Upper lobe of left lung (tissue), 4 donors: ENCODE data around the gene TAOK1.

ENCODE experiments used
- EP300 ChIP-seq, 4 donors: sonication (generic); formaldehyde crosslinking; IDR thresholded peaks; one replicate each; pipeline ENCODE4 v1.5.1; 2017; ENCODE audit warnings: antibody characterized with exemption in 4 of 4, control low read depth in 2 of 4
- POLR2A ChIP-seq, 4 donors: fragments of 450-650 bp; IDR thresholded peaks; one replicate each; pipeline ENCODE4 v1.5.1; 2016 to 2017; ENCODE audit warnings: antibody characterized with exemption in 4 of 4, mild to moderate bottlenecking in 2 of 4
- POLR2AphosphoS5 ChIP-seq, 2 donors: sonication (generic); formaldehyde crosslinking; IDR thresholded peaks; one replicate each; pipeline ENCODE4 v1.5.1; 2017; ENCODE audit warnings: antibody characterized with exemption in 2 of 2
- TF ChIP-seq, protein P1 (sequence below), 6 experiments: fragments of 450-650 bp in 4 of 6; fragments of 200-600 bp in 2 of 6; sonication (generic) in 2 of 6; IDR thresholded peaks; one replicate each; pipeline ENCODE4 v1.5.1; 2016 to 2019; ENCODE audit warnings: antibody characterized with exemption in 6 of 6

GRCh38 chr17:29393436-29393835 lies 3.3 kb downstream of the TAOK1 start:
- TF ChIP-seq POLR2A (IDR thresholded peaks at IDR 0.05), result no peak
- TF ChIP-seq, protein P1, sequence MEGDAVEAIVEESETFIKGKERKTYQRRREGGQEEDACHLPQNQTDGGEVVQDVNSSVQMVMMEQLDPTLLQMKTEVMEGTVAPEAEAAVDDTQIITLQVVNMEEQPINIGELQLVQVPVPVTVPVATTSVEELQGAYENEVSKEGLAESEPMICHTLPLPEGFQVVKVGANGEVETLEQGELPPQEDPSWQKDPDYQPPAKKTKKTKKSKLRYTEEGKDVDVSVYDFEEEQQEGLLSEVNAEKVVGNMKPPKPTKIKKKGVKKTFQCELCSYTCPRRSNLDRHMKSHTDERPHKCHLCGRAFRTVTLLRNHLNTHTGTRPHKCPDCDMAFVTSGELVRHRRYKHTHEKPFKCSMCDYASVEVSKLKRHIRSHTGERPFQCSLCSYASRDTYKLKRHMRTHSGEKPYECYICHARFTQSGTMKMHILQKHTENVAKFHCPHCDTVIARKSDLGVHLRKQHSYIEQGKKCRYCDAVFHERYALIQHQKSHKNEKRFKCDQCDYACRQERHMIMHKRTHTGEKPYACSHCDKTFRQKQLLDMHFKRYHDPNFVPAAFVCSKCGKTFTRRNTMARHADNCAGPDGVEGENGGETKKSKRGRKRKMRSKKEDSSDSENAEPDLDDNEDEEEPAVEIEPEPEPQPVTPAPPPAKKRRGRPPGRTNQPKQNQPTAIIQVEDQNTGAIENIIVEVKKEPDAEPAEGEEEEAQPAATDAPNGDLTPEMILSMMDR (IDR thresholded peaks at IDR 0.05), result no peak
- no peak for TF ChIP-seq EP300 (IDR thresholded peaks at IDR 0.05)
- no peak for TF ChIP-seq POLR2AphosphoS5 (IDR thresholded peaks at IDR 0.05)
